HepG2 (cell line): ENCODE measurements around the gene NOL4L. TPM values are rescaled to one million over a fixed set of nuclear protein-coding genes. Genes with fewer than 3 reads are reported as not detected.

Experiments used
- AGO1 ChIP-seq: fragments of 200-400 bp; formaldehyde crosslinking; IDR thresholded peaks from 2 replicates; pipeline ENCODE4 v1.6.1; 2017; ENCODE audit warnings: mild to moderate bottlenecking, low read depth, low read length, moderate library complexity; ENCODE audit not compliant: poor library complexity, severe bottlenecking
- GATAD2A ChIP-seq: IDR thresholded peaks from 2 replicates; pipeline ENCODE4 v1.6.1; 2016
- JUN ChIP-seq: sonication (generic); formaldehyde crosslinking; IDR thresholded peaks from 2 replicates; pipeline ENCODE4 v1.4.0; 2020; ENCODE audit warnings: mild to moderate bottlenecking, missing genetic modification reagents
- MIER2 ChIP-seq: IDR thresholded peaks from 2 replicates; pipeline ENCODE4 v1.6.1; 2016; ENCODE audit warnings: missing biosample characterization, missing genetic modification reagents
- POLR2A ChIP-seq, 2 experiments: IDR thresholded peaks; 2 replicates each; pipeline ENCODE4 v1.6.1; 2011; ENCODE audit warnings: low read depth in 2 of 2, low read length in 2 of 2, mild to moderate bottlenecking in 1 of 2, moderate library complexity in 1 of 2; ENCODE audit not compliant: insufficient read depth in 1 of 2
- RFX3 ChIP-seq: IDR thresholded peaks from 2 replicates; pipeline ENCODE4 v1.6.1; 2016; ENCODE audit warnings: missing biosample characterization, missing genetic modification reagents
- YEATS2 ChIP-seq: sonication (generic); formaldehyde crosslinking; IDR thresholded peaks from 2 replicates; pipeline ENCODE4 v1.4.0; 2020; ENCODE audit warnings: missing genetic modification reagents, borderline replicate concordance
- ZNF225 ChIP-seq: sonication (generic); formaldehyde crosslinking; IDR thresholded peaks from 2 replicates; pipeline ENCODE4 v1.4.0; 2020; ENCODE audit warnings: mild to moderate bottlenecking, missing genetic modification reagents
- ZNF609 ChIP-seq: sonication (generic); formaldehyde crosslinking; IDR thresholded peaks from 2 replicates; pipeline ENCODE4 v1.4.0; 2020; ENCODE audit warnings: mild to moderate bottlenecking, missing genetic modification reagents, borderline replicate concordance
- ZNF713 ChIP-seq: sonication (generic); formaldehyde crosslinking; IDR thresholded peaks from 2 replicates; pipeline ENCODE4 v1.4.0; 2020; ENCODE audit warnings: mild to moderate bottlenecking, missing genetic modification reagents
- ZNF746 ChIP-seq: sonication (generic); formaldehyde crosslinking; IDR thresholded peaks from 2 replicates; pipeline ENCODE4 v1.8.0; 2022; ENCODE audit warnings: mild to moderate bottlenecking, missing genetic modification reagents
- ZUFSP ChIP-seq: sonication (generic); formaldehyde crosslinking; IDR thresholded peaks from 2 replicates; pipeline ENCODE4 v1.9.0; 2021; ENCODE audit warnings: missing genetic modification reagents, mild to moderate bottlenecking, borderline replicate concordance
- polyA plus RNA-seq, 8 experiments: library from polyadenylated mRNA; depleted of rRNA in 3 of 8; stranded (reverse) in 7 of 8; unstranded in 1 of 8; fragments of >200 nt; fragmentation: Illumina TruSeq in 4 of 8; extraction: Trizol in 4 of 8; gene quantifications; 2 replicates each; pipeline versions ENCODE4 v1.2.1 to v1.2.3, GENCODE V29; 2011 to 2016; ENCODE audit warnings: low read depth in 4 of 8, missing spikeins in 1 of 8, mixed read lengths in 1 of 8; ENCODE audit not compliant: insufficient read depth in 1 of 8
- total RNA-seq, 5 experiments: library from RNA; depleted of rRNA; stranded (reverse); fragments of >200 nt; fragmentation: Illumina TruSeq; extraction: Trizol; gene quantifications; 2 replicates each; pipeline ENCODE4 v1.2.3, GENCODE V29; 2016; ENCODE audit warnings: low read depth in 1 of 5
- TF ChIP-seq, protein P1 (sequence below), 2 experiments: sonication (generic) in 1 of 2; formaldehyde crosslinking in 1 of 2; IDR thresholded peaks; 2 replicates each; pipeline versions ENCODE4 v1.6.1 to v1.9.0; 2014 to 2022; ENCODE audit warnings: antibody characterized with exemption in 1 of 2, borderline replicate concordance in 1 of 2, inconsistent platforms in 1 of 2, low read depth in 1 of 2, missing genetic modification reagents in 1 of 2
- TF ChIP-seq, protein P2 (sequence below): sonication (generic); formaldehyde crosslinking; conservative IDR thresholded peaks from 2 replicates; pipeline ENCODE4 v1.8.1; 2023; ENCODE audit warnings: missing genetic modification reagents

The NOL4L gene
- total and polyA plus RNA-seq, 2 of the 13 experiments (the other 11 are each of a cell fraction or from before 2014, with no cell fraction given), result 16.6 to 35.4 TPM

- TF ChIP-seq, protein P1, sequence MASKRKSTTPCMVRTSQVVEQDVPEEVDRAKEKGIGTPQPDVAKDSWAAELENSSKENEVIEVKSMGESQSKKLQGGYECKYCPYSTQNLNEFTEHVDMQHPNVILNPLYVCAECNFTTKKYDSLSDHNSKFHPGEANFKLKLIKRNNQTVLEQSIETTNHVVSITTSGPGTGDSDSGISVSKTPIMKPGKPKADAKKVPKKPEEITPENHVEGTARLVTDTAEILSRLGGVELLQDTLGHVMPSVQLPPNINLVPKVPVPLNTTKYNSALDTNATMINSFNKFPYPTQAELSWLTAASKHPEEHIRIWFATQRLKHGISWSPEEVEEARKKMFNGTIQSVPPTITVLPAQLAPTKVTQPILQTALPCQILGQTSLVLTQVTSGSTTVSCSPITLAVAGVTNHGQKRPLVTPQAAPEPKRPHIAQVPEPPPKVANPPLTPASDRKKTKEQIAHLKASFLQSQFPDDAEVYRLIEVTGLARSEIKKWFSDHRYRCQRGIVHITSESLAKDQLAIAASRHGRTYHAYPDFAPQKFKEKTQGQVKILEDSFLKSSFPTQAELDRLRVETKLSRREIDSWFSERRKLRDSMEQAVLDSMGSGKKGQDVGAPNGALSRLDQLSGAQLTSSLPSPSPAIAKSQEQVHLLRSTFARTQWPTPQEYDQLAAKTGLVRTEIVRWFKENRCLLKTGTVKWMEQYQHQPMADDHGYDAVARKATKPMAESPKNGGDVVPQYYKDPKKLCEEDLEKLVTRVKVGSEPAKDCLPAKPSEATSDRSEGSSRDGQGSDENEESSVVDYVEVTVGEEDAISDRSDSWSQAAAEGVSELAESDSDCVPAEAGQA (IDR thresholded peaks at IDR 0.05; ENCODE audit: low read depth), result peak; percentile 17; the same call in 1 of the 2 replicates
- TF ChIP-seq, protein P1 (CRISPR knock-in tag; IDR thresholded peaks at IDR 0.05; ENCODE audit: borderline replicate concordance), result no peak
- peak; percentile 87 for TF ChIP-seq GATAD2A (CRISPR knock-in tag)
- TF ChIP-seq MIER2, result peak; percentile 62
- no peak for TF ChIP-seq ZNF713 (CRISPR knock-in tag)
- TF ChIP-seq AGO1, result peak; percentile 6
- peak; percentile 75 for TF ChIP-seq JUN (CRISPR knock-in tag)
- TF ChIP-seq, protein P2, sequence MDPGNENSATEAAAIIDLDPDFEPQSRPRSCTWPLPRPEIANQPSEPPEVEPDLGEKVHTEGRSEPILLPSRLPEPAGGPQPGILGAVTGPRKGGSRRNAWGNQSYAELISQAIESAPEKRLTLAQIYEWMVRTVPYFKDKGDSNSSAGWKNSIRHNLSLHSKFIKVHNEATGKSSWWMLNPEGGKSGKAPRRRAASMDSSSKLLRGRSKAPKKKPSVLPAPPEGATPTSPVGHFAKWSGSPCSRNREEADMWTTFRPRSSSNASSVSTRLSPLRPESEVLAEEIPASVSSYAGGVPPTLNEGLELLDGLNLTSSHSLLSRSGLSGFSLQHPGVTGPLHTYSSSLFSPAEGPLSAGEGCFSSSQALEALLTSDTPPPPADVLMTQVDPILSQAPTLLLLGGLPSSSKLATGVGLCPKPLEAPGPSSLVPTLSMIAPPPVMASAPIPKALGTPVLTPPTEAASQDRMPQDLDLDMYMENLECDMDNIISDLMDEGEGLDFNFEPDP, result 0 out of 2 replicates have a peak, but pooled peaks have one; percentile 84
- peak; percentile 65 to 70; a peak in 3 of 4 replicates for TF ChIP-seq POLR2A (IDR thresholded peaks at IDR 0.05; ENCODE audit: insufficient read depth in 1 of 2, low read depth in 2 of 2, low read length in 2 of 2)
- peak; percentile 67 for TF ChIP-seq ZNF746 (CRISPR knock-in tag)
- TF ChIP-seq RFX3 (CRISPR knock-in tag), result no peak
- TF ChIP-seq YEATS2 (CRISPR knock-in tag), result peak; percentile 87; the same call in 1 of the 2 replicates
- peak; percentile 76 for TF ChIP-seq ZNF609
- peak; percentile 41; the same call in 1 of the 2 replicates for TF ChIP-seq ZNF225 (CRISPR knock-in tag)
- TF ChIP-seq ZUFSP (CRISPR knock-in tag), result no peak
Observed at GRCh38 chr20:32474967-32475811, 109.9 kb downstream of the NOL4L start (continued).
